ENCODE results near the gene PIWIL1.

PIWIL1 gene

DNA sequence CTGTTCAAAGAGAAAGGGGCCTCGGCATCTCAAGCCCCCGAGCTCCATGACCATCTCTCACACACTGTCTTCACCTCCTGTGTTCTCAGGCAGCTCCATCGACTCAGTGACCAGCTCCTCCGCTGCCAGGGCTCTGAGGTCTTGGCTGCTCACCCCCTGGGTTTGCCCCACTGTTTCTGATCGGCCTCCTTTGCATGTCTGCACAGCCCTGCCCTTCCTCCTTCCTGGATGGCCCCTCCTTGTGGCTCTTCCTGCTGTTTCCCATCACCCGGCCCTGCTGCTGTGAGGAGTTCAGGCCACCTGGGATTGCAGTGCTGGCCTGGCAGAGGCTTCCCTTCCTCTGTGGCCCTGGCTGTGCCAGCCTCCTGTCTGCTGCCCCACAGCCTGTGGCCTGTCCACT, 38.1 kb upstream of the PIWIL1 start:
- no peak for DNase-seq
- TF ChIP-seq, protein P1, sequence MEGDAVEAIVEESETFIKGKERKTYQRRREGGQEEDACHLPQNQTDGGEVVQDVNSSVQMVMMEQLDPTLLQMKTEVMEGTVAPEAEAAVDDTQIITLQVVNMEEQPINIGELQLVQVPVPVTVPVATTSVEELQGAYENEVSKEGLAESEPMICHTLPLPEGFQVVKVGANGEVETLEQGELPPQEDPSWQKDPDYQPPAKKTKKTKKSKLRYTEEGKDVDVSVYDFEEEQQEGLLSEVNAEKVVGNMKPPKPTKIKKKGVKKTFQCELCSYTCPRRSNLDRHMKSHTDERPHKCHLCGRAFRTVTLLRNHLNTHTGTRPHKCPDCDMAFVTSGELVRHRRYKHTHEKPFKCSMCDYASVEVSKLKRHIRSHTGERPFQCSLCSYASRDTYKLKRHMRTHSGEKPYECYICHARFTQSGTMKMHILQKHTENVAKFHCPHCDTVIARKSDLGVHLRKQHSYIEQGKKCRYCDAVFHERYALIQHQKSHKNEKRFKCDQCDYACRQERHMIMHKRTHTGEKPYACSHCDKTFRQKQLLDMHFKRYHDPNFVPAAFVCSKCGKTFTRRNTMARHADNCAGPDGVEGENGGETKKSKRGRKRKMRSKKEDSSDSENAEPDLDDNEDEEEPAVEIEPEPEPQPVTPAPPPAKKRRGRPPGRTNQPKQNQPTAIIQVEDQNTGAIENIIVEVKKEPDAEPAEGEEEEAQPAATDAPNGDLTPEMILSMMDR (IDR thresholded peaks at IDR 0.05; ENCODE audit: low read depth, low read length, missing control alignments): no peak
- in situ Hi-C loops (cut with HindIII; ENCODE audit: low pct_ligation_motif_present, low sequenced_read_pairs): no loop called here
- no peaks in the 10 kb centered on the region for H3K36me3 ChIP-seq (replicated peaks)
- no peak overlapping the region for H3K27ac ChIP-seq
- H3K4me3 ChIP-seq (ENCODE audit: low read depth, low read length): no peak overlapping the region
- no peaks in the 10 kb centered on the region for H3K27me3 ChIP-seq (replicated peaks)

DNA sequence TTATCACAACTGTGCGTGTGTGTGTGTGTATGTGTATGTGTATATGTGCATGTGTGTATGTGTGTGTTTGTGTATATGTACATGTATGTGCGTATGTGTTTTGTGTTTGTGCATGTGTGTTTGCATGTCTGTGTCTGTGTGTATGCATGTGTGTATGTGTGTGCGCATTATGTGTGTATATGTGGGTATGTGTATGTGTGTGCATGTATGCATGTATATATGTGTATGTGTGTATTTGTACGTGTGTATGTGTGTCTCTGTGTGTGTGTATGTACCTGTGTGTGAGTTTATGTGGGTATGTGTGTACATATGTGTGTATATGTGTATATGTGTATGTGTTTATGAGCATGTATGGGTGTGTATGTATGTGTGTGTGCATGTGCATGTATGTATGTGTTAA, 37.6 kb upstream of the PIWIL1 start:
- TF ChIP-seq, protein P1 (IDR thresholded peaks at IDR 0.05; ENCODE audit: low read depth, low read length, missing control alignments): no peak
- DNase-seq: no peak
- H3K36me3 ChIP-seq (replicated peaks): no peaks in the 10 kb centered on the region
- H3K27me3 ChIP-seq (replicated peaks): no peaks in the 10 kb centered on the region
- no peak overlapping the region for H3K27ac ChIP-seq
- in situ Hi-C loops (cut with HindIII; ENCODE audit: low pct_ligation_motif_present, low sequenced_read_pairs): no loop called here
- no peak overlapping the region for H3K4me3 ChIP-seq (ENCODE audit: low read depth, low read length)

DNA sequence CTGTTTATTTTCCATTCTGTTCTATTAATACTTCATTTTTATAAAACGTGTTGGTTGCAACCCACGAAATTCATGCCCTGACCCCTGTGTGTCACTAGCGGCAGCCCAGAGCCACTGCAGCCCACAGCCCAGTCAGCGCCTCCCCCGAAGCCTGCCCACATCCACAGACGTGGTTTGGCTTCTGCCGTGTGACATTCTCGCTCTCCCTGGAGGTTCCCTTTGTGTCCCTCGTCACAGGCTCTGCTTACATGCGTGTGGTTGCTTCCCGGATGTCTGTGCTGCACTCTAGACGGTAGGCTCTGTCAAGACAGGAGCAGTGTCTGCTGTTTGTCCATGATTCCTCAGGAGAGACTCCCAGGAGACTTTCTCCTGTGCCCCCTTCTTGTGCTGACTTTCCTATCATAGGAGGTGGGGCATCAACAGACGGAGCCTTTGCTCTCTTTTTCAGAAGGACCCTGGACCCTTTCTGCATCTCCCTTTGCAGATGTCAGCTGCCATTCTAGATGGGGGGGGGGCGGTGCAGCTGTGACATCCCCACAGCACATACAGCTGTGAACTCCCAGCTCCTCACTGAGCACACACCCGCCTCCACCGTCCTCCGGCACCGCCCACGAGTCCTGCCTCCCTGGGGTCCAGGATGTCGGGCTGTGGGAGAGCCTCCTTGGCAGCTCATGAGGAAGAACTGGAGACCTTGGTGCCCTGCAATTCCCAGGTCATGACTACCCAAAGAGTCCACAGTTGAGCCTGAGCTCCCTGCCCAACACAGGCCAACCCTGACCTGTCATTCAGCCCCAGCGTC, 36.8 kb upstream of the PIWIL1 start:
- TF ChIP-seq, protein P1 (IDR thresholded peaks at IDR 0.05; ENCODE audit: low read depth, low read length, missing control alignments): no peak

DNA sequence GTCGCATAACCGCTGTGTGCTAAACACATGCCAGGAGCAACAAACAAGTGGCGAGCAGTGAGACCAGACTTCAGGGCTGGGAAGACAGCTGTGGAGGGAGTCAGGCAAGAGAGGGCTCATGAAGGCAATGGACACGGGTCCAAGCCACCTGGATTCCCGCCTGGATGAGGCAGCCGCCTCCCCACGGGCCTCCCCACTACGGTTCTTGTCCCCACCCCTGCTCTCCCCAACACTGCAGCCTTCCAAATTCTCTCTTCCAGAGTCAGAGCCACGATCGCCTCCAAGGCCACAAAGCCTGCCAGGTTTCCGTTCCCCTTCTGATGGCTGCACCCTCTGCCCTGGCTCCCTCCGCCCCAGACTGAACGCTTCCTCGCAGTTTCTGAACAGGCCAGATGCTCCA, 36.1 kb upstream of the PIWIL1 start:
- DNase-seq: no peak
- Histone ChIP-seq H3K4me3 (ENCODE audit: low read depth, low read length) (no peak overlapping the region), H3K36me3 (replicated peaks) (no peaks in the 10 kb centered on the region), H3K27ac (no peak overlapping the region), H3K27me3 (replicated peaks) (no peaks in the 10 kb centered on the region)
- TF ChIP-seq, protein P1 (IDR thresholded peaks at IDR 0.05; ENCODE audit: low read depth, low read length, missing control alignments): no peak
- in situ Hi-C loops (cut with HindIII; ENCODE audit: low pct_ligation_motif_present, low sequenced_read_pairs): no loop called here

More for the DNA sequence above, 36.8 kb upstream of the PIWIL1 start:
- H3K36me3 ChIP-seq (replicated peaks): no peaks in the 10 kb centered on the region
- no peak for DNase-seq
- H3K4me3 ChIP-seq (ENCODE audit: low read depth, low read length): no peak overlapping the region
- no peak overlapping the region for H3K27ac ChIP-seq
- in situ Hi-C loops (cut with HindIII; ENCODE audit: low pct_ligation_motif_present, low sequenced_read_pairs): no loop called here
- H3K27me3 ChIP-seq (replicated peaks): no peaks in the 10 kb centered on the region

DNA sequence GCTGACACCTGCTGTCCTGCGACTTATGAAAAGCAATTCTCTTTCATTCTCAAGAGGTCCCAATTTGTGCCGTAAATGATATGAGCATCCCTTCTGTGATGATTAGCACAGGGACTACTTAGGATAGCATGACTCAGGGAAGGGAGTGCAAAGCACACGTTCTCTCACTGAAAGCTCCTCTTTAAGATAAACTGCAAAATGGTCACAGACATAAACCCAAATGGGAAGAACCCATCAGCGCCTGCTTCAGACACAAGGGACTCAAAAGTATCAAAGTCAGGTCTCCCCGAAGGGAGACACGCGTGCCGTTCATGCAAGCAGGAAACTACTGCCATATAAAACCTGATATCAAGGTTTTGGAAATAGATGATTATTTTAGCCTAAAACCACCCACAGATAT, 33.9 kb upstream of the PIWIL1 start:
- H3K4me3 ChIP-seq (ENCODE audit: low read depth, low read length): no peak overlapping the region
- no peak for DNase-seq
- TF ChIP-seq, protein P1 (IDR thresholded peaks at IDR 0.05; ENCODE audit: low read depth, low read length, missing control alignments): no peak
- no peak overlapping the region for H3K27ac ChIP-seq
- H3K27me3 ChIP-seq (replicated peaks): no peaks in the 10 kb centered on the region
- H3K36me3 ChIP-seq (replicated peaks): no peaks in the 10 kb centered on the region
- in situ Hi-C loops (cut with HindIII; ENCODE audit: low pct_ligation_motif_present, low sequenced_read_pairs): no loop called here

DNA sequence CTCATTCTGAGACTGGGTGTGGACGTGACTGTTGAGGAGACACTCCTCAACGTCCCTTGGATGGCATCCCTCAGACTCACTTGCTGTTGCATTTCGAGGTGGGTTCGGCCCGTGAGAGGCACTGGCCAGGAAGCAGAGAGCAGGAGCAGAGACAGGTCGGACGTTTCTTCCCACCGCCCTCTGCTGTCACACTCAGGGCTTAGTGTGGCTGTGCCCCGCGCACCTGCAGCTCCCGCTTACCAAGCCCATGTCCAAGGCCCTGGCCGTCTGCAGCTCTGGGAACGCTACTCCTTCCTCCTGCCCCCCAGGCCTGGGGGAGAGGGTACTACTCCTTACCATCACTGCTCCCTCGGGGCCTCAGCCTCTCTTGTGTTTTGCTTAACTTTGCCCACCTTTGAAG, 29.8 kb upstream of the PIWIL1 start:
- TF ChIP-seq, protein P1 (IDR thresholded peaks at IDR 0.05; ENCODE audit: low read depth, low read length, missing control alignments): no peak
- Histone ChIP-seq H3K4me3 (ENCODE audit: low read depth, low read length) (no peak overlapping the region), H3K27ac (no peak overlapping the region), H3K27me3 (replicated peaks) (no peaks in the 10 kb centered on the region), H3K36me3 (replicated peaks) (no peaks in the 10 kb centered on the region)
- in situ Hi-C loops (cut with HindIII; ENCODE audit: low pct_ligation_motif_present, low sequenced_read_pairs): no loop called here
- DNase-seq: no peak
